NCI-H1436 treated with DMSO at 0.1 percent for 48 hours (cell line): ENCODE data around the gene SGMS1.
"Not testable (repeated sequence)": the region's sequence is repeated elsewhere in the genome, so short reads cannot be mapped to it uniquely, and the experiment has no call there.

Source experiments
- DNase-seq: peaks from one replicate; lab custom pipeline; 2025; lab: John Stamatoyannopoulos, UW

Gene SGMS1

DNA sequence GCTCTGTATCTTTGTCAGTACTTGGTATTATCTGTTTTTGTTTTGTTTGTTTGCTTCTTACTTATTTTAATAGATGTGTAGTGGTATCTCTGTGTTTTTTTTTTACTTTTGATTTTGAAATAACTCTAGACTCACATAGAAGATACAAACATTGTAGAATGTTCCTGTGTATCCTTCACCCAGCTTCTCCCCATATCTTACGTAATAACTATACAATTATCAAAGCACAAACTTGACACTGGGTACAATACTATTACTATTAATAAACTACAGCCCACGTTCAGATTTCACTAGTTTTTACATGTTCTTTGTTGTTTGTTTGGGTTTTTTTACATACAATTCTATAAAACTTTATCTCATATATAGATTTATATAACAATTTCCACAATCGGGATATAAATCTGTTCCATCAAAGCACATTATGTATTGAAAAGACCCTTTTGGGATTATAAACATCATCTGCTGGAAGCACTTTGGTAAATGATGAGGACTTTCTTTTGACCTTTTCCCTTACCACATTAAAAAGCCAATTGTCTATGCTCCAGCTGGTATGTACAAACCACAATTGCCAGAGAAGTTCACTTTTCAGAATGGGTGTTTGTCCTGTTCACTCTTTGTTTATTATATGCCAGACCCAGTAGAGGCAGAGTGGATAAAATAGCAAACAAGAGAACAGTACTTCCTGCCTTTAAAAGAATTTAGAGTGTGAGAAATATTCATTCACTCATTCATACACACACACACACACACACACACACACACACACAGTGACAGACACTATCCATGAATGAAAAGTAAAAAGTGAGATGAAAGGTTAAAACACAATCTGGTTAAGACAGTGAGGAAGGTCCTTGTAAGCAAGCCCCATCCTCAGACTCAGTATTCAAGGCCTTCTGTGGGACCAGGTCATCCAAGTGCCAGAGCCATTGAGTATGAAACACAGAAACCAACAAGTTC lies 113.0 kb downstream of the SGMS1 start:
- DNase-seq: no peak

DNA sequence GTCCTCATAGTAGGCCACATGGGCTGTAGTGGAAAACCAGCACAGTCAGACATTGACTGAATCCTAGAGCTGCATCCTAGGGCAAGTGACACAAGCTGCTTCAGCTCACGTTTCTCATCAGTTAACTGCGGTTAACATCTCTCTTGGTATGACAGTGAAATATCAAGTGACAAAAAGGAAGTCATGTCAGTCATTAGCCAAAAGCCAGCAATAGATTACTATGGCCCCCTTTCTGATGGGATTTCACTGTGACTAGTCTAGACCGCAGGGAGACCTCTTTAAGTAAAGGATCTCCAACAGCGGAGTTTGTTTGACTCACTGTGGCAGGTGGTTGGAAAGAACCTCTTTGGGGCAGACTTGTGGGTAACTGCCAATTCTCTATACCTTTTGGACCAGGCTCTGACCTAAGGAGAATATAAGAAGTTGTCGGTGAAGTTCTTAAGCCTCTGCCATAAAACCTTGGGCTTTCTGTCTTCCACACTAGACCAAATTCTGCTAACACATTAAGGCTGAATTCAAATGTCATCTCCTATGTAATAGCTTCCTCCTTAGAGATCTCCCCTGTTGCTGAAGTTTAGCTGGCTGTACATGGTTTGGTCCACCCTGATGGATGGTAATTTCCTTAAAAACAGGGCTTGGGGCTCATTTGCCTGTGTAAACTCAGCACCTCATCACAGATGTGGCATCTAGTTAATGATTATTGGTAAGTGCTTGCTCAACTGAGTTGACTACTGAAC lies 115.3 kb downstream of the SGMS1 start:
- no peak for DNase-seq

DNA sequence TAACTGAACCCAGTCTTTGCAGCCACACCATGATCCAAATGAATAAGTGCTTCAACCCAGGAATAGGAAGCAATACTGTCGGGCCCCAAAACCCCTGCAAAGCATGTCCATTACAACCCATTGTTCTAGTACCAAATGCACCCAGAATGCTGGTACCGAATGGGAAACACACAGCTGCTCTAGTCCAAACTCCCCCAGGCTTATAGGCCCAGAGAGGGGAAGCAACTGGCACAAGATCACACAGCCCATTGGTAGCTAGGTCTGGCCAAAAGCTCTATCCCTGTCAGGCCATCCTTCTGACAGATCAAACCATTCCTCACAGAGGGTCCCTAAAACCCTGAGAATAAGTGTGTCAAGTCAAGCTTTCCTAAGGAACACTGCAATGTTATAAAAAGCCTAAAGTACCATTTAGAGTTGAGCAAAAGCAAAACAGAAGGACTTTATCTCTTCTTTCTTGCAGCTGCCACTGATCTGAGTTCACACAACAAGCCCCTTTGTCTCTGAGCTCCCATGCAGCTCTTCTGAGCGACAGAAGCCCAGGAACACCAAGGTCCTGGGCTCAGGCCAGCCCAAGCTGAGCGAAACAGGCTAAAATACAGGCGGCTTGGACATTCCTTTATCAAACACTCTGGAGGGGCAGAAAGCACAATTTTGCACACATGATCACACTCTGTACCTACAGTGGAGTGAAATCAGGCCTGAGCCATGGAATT lies 116.7 kb downstream of the SGMS1 start:
- DNase-seq: no peak

DNA sequence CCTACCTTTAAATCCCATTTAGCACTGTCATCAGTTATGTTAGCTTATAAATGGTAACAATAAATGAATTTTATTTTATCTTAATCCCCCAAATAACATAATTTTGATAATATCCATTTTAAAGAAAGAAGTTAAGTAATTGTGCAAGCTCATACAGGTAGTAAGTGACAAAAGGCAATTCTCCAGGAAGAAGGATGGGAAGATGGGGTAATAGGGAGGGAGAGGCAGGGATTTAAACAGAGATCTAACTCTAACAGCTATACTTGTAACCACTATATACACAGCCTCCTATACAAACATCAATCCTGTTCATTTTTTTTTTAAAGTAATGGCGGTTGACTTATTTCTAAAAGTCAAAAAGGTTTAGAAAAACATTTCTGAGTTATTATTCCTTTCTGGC lies 119.4 kb downstream of the SGMS1 start:
- no peak for DNase-seq

DNA sequence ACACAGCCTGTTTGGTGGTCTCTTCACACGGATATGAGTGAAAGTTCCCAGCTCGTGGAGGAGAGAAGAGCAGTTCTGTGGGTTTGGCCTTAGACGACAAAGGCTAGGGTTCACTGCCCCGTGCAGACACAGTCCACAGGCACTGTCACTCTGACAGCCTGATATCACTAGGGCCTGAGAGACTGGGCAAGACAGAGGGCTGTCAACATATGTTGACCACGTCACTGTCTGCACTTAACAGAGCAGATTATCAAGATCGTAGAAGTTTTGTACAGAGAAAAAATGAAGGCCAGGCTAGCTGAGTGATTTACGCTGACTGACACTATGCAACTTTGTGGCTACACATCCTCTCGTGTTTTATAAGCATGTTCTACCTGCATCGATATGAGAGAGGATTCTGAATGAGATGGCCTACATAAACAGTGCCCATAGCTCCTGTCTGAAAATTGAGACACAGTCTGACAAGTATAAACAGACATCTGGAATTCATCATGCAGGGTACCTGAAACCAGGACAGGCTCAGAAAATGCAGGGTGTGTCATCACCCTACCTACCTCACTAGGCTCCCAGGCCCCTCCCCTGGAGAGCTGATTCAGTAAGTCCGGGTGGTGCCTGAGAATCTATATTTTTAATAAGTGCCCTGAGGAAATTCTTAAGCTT lies 120.0 kb downstream of the SGMS1 start:
- DNase-seq: no peak

DNA sequence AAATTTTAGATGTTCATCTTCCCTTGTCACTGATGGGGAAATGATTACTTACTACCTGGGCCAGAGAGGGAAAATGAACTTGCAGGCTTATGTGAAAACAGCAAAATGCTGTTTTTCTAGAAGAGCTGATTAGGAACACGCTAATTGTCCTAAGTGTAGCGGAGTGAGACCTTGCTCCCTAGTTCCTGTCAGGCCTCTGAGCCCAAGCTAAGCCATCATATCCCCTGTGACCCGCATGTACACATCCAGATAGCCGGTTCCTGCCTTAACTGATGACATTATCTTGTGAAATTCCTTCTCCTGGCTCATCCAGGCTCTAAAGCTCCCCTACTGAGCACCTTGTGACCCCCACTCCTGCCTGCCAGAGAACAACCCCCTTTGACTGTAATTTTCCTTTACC lies 120.6 kb downstream of the SGMS1 start:
- not testable (repeated sequence) for DNase-seq

DNA sequence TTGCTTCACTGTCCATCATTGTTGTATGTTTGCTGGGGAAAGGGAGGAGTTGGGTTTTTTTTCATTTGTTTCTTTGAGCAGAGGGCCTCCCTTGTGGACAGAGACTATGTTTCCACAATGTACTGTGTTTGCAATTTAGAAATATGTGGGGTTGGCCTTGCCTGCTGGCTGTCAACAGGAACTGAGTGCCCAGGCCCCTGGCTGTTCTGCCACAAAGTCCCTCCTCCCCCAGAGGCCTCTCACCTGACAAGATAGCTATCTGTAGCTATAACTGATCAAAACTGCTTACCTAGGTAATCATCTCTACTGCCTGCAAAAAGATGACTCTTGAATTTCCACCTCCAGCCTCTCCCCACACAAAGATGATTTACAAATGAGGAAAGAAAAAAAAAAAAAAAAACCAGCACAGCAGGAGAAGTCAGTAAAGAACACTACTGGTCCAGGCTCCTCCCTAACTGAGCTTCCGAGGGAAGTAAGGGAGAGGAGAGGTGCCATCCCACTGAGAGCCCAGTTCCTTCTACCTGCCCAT lies 121.8 kb downstream of the SGMS1 start:
- no peak for DNase-seq

DNA sequence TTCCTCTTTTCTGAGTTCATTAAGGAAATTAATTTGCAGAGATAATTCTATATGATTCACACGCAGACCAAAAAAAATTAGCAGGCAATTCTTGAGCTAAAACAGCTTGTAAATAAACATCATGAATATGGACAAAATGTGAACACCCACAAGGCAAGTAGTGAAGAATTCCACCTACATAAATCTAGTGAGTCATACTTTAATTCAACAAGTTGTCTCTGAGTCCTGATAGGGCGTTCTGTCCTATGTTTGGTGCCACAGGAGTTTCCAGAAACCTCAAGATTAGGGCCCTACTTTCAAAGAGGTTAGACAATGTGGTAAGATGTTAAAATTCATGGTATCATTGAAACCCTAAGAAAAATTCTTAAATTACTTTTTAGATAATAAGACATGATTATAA lies 122.3 kb downstream of the SGMS1 start:
- DNase-seq: no peak

DNA sequence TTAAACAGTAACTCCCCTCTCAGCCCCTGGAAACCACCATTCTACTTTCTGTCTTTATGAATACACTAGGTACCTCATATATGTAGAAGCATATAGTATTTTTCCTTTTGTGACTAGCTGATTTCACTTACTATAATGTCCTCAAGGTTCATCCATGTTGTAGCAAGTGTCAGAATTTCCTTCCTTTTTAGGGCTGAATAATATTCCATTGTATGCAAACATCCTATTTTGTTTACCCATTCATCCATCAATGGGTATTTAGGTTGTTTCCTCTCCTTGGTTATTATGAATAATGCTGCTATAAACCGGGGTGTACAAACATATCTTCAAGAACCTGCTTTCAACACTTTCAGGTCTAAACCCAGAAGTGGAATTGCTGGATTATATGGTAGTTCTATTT lies 125.3 kb downstream of the SGMS1 start:
- no peak for DNase-seq

DNA sequence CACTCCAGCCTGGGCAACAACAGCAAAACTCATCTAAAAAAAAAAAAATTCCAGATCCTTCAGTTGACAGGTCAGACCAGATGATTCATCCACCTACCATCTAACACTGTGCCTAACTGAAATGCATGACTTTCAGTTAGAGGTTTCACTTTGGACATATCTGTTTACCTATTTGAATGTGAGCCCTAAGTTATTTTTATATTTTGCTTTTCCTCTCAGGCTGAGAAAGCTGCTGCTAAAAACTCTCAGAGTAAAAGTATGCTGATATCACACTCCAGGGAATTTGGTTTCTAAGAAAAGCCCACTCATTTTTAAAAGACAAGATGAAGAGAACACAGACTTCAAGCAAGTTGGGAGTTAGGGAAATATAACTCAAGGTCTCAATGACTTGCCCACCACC lies 126.0 kb downstream of the SGMS1 start:
- DNase-seq: no peak

DNA sequence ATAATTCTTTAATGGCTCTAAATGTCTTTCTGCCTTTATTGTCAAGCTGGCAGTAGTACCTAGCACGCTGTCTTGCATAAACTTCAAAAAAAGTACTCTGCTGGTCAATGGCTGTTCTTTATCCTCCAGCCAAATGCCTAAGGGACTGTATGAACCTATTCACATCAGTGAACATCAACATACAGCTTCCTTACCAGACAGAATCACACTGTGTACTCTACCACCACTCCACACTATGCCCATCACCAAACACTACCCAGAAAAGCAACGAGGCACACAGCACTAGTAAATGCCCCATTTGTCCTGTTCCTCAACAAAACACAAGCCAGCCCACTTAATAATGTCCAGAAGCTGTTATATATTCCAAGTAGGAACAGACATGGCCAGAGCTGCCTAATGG lies 127.5 kb downstream of the SGMS1 start:
- DNase-seq: no peak

DNA sequence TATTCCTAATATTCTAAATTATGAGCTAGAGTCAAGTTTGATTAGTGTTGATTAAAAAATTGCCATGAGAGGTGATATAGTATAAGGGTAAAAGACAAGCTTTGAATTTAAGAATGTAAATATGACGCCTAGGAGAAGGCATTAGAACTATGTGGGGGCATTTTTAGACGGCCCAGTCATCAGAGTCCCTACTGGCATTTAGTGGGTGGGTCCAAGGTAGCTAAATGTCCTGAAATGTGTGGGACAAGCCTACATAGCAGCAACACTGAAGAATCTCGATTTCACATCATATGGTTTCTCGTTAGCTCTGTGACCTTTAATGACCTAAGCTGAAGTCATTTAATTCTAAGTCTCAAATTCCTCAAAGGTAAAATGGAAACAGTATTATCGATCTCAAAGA lies 133.5 kb downstream of the SGMS1 start:
- DNase-seq: no peak

DNA sequence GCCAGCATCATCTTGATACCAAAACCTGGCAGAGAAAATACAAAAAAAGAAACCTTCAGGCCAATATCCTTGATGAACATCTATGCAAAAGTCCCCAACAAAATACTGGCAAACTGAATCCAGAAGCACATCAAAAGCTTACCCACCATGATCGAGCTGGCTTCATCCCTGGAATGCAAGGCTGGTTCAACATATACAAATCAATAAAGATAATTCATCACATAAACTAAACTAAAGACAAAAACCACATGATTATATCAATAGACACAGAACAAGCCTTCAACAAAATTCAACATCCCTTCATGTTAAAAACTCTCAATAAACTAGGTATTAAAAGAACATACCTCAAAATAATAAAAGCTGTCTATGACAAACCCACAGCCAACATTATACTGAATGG lies 139.2 kb downstream of the SGMS1 start:
- not testable (repeated sequence) for DNase-seq

DNA sequence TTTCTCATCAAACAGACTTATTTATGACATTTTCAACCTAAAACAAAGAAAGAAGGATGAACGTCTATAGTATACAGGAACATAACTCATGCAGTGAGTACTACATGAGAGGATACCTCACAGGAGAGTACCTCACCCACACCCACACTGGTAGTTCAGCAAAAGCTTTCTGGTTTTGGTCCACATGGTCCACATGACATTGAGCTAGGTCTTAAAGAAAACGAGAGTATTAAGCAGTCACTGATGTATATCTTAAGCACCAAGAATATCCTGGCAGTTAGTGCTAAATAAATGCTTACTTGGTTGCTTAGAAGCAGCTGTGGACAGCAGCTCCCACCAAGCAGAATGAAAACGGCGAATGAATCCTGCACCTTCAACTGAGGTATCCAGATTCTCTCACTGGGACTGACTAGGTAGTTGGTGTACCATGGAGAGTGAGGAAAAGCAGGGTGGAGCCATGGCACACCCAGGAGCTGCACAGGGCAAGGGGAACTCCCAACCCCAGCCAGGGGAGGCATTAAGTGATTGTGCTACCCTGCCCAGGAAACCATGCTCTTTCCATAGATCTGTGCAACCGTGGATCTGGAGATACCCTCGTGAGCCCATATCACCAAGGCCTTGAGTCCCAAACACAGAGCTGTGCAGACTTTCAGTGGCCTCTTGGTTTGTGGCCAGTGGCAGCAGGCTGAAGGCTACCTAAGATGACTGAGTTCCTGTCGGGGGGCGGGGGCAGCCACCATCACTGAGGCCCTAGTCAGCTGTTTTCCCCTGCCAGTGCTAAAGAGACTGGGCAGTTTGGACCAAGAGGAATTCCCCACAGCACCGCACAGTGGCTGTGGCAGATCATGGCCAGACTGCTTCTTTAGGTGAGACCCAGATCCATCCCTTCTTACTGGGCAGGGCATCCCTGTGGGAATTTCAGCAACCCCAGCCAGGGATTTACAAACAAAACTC lies 143.4 kb downstream of the SGMS1 start:
- no peak for DNase-seq

DNA sequence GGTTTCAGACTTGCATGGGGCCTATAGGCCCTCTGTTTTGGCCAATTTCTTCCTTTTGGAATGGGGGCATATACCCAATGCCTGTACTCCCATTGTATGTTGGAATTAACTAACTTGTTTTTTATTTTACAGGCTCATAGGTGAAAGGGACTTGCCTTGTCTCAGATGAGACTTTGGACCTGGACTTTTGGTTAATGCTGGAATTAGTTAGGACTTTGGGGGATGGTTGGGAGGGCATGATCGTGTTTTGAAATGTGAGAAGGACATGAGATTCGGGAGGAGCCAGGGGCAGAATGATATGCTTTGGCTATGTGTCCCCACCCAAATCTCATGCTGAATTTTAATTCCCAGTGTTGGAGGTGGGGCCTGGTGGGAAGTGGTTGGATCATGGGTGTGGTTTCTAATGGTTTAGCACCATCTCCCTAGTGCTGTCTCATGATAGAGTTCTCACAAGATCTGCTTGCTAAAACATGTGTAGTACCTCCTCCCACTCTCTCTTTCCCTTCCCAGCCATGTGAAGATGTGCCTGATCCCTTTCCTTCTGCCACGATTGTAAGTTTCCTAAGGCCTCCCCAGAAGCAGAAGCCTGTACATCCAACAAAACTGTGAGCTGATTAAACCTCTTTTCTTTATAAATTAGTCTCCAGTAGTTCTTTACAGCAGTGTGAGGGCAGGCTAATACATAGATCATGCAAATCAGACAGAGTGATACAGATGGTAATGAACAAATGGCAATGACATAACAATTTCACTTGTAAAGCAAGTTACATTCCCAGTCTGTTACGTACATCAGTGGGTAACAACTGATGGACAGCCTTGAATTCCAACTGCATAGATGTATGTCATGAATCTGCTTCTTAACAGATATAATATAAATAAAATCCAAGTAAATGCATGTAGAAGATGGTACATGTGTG lies 146.2 kb downstream of the SGMS1 start:
- no peak for DNase-seq

DNA sequence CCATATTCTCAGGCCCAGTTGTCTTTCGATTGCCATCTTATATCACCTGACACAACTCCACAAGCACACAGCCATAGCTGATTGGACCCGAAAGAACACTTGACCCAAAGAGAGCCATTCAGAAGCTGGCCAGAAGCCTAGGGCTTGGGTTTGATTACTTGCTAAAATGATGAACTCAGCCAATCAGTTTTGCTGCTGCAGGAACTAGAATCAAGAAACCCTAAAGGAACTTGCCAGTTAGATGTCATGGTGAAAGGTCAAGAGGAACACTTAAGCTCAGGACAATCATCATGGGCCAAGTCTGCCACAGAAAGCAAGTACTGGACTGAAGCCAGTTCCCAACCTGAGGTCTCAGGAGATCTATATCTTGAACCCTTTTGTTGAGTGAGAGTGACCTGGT lies 150.0 kb downstream of the SGMS1 start:
- DNase-seq: no peak

DNA sequence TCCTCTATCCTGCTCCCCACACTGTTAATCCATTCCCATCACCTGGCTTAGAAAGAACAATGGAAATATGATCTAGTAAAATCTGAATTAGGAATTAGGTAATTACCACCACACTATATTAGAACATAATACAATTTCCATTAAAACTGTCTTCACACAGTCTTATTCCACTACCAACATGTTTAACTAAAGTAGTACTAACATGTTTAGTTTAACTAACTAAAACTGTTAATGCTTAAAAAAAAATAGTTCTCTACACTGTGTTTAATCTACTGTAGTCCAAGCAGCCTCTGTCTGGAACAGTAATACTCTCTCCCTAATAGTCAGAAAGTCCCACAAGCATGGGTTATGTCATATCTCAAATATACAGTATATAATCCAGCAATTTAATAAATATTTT lies 150.8 kb downstream of the SGMS1 start:
- DNase-seq: no peak

DNA sequence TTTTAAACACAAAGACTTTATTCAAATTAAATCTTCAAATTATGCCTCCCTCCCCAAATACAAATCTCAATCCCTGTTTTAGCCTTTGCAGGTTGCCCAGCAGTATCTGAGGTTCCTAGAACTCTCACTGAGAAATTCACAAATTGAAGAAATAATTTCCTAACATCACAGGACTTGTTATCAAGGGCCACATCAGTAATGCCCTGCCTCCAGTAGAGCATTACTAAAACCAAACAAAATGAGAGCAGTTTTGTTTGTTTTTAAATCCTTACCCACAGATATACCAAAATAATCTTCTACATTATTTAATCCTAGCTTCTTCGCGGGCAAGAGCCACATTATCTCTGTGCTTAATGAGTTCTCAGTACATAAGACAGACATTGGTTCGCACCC lies 152.2 kb downstream of the SGMS1 start:
- DNase-seq: no peak

DNA sequence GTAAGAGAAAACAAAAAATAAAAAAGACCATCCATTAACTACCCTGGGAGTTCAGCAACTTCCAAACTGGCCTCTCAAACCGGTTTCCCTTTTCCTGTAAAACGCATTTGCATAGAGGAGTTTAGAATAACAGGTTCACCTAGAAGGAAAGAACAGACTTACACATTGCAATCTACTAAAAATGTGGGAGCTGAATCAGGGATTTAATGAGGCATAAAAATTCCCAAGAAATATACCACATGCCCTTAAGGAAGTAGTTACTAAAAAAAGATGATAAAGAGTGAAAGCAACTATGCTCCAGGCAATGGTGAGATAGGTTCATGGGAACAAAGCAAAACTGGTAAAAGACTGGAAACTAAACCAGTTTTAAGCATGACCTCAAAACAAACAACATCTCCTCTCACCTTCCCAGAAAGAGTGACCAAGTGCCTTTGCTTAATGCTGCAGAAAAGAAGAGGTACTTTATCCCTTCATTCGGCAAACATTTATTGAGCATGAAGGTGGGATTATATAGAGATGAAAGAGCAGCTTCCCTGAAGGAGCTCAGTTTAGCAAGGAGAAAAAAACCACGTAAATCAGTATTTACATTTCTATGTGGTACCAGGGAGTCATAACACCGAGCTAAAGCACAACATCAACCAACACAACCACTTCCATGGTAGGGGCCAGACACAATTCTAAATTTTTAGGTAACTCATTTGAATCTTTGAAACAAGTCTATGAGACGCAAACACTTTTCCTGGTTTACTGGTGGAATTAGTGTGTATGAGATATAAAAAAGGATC lies 152.8 kb downstream of the SGMS1 start:
- DNase-seq: no peak
